Measurements from ENCODE around the gene USP6NL.
"Not testable (repeated sequence)": the region's sequence is repeated elsewhere in the genome, so short reads cannot be mapped to it uniquely, and the experiment has no call there.

USP6NL gene

GRCh38 chr10:11506247-11506789 is 105.1 kb downstream of the USP6NL start:
- H3K4me3 Mint-ChIP-seq, result no peak overlapping the region
- no peaks in the 10 kb centered on the region for H3K36me3 Mint-ChIP-seq (ENCODE audit: insufficient read depth)
- DNase-seq (no peak), ATAC-seq (replicated peaks) (no peak)
- no peaks in the 10 kb centered on the region for H3K9me3 Mint-ChIP-seq
- H3K27me3 Mint-ChIP-seq, result peaks cover 17 to 26% of the 10 kb centered on the region in 2 donors
- H3K4me1 Mint-ChIP-seq (ENCODE audit: low read depth in 2 of 2), result no peaks in the 10 kb centered on the region
- H3K27ac Mint-ChIP-seq, result no peak overlapping the region

DNA sequence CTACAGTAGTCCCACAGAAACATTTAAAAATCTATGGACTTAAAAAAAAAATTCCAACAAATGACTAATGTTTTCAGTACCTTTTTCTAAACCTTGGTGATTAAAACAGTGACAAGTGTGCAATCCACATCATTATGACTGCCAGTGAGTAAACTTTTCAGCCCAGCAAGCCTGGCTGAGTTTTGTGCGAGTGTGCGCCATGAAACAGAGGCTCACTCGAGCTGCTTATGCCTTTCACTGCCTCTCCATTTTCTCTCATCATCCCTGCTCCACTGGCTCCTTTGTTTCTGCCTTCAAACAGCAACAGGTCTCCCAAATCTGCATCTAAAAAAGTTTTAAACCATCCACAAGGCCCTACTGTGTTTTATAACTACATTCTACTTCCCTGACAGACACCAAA is 105.8 kb downstream of the USP6NL start:
- Mint-ChIP-seq H3K9me3 (no peaks in the 10 kb centered on the region), H3K27ac (no peak overlapping the region), H3K36me3 (ENCODE audit: insufficient read depth) (no peaks in the 10 kb centered on the region), H3K4me3 (no peak overlapping the region), H3K4me1 (ENCODE audit: low read depth in 2 of 2) (no peaks in the 10 kb centered on the region), H3K27me3 (peaks cover 17 to 29% of the 10 kb centered on the region in 2 donors)
- ATAC-seq (replicated peaks) (no peak), DNase-seq (no peak)

DNA sequence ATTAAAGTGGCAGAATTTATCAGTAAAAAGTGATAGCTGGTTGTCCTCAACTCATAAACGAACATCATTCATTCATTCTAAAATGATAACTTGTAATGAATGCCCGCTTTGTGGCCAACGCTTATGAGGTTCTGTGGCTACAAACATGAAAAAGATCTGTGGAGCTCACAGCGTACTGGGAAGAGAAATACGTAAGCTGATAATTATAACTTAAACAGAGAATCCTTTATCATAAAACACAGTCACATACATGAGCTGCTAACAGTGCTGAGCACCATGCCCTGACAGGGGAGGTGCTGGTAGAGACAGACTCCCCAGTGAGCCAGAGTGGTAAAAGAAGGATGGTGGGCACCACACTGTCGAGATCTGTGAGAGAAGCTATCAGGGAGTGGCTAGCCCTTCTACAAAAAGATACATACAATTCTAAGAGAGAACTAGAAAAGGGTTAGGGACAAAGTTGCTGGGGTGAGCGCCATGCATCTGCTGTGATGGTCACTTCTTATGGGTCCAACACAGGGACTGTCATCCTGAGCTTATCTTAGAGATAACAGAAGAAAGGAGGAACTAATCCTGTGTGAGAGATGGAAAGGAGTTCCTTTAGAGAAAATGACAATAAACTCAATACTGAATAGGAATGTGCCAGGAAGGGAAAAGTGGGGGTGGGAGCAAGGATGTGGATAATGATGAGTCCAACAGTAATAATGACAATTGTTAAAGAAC is 106.7 kb downstream of the USP6NL start:
- no peak overlapping the region for H3K4me3 Mint-ChIP-seq
- no peaks in the 10 kb centered on the region for H3K4me1 Mint-ChIP-seq (ENCODE audit: low read depth in 2 of 2)
- no peak for DNase-seq
- H3K27me3 Mint-ChIP-seq, result peaks cover 17 to 22% of the 10 kb centered on the region in 2 donors
- ATAC-seq (replicated peaks), result no peak
- no peak overlapping the region for H3K27ac Mint-ChIP-seq
- no peaks in the 10 kb centered on the region for H3K9me3 Mint-ChIP-seq
- H3K36me3 Mint-ChIP-seq (ENCODE audit: insufficient read depth), result no peaks in the 10 kb centered on the region

GRCh38 chr10:11501600-11501999 is 109.8 kb downstream of the USP6NL start:
- Mint-ChIP-seq H3K4me1 (ENCODE audit: low read depth in 2 of 2) (peaks cover 0 to 3% of the 10 kb centered on the region in 2 donors), H3K4me3 (no peak overlapping the region), H3K9me3 (no peaks in the 10 kb centered on the region), H3K27ac (no peak overlapping the region), H3K27me3 (peaks cover 21 to 22% of the 10 kb centered on the region in 2 donors), H3K36me3 (ENCODE audit: insufficient read depth) (no peaks in the 10 kb centered on the region)
- no peak for DNase-seq
- ATAC-seq (replicated peaks), result no peak

DNA sequence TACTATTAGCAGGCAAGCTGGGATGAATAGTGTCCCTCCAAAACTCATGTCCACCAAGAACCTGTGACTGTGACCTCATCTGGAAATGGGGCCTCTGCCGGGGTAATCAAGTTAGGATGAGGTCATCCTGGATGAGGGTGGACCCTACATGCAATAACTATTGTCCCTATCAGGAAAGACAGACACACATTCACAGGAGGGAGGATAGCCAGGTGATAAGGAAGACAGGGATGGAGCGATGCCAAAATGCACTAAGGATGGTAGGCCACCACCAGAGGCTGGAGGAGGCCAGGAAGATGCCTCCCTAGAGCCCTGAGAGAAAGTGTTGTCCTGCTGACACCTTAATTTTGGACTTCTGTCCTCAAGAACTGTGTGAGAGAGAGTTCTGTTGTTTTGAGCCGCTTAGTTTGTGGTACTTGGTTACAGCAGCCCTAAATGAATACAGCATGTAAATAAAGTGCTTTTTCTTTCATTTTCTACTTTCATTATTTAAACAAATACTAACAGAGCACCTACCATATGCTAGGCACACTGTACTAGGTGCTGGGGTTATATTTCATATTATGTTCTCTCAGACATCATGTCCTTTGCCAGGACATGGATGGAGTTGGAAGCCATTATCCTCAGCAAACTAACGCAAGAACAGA is 111.9 kb downstream of the USP6NL start:
- Mint-ChIP-seq H3K36me3 (ENCODE audit: insufficient read depth) (no peaks in the 10 kb centered on the region), H3K27me3 (peaks cover 16 to 24% of the 10 kb centered on the region in 2 donors), H3K9me3 (no peaks in the 10 kb centered on the region), H3K27ac (no peak overlapping the region), H3K4me3 (no peak overlapping the region), H3K4me1 (ENCODE audit: low read depth in 2 of 2) (peaks cover 0 to 3% of the 10 kb centered on the region in 2 donors)
- DNase-seq (no peak), ATAC-seq (replicated peaks) (no peak)

DNA sequence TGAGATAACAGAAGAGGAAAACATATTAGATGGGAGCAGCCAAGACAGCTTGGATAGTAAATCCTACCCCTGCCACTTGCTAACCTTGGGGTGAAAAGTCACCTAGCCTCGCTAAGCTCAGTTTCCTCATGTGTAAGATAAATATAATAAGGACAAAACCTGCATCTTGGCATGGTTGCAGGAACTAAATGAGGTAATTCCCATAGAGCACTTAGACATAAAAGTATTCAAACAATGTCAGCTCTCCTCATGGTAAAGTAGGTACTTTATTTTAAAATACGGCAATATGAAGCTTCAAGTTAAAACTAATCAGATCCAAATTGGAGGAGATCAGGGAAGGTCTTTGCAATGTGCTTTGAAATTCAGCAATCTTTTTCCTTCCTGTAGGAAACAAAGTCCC is 113.1 kb downstream of the USP6NL start:
- Mint-ChIP-seq H3K36me3 (ENCODE audit: insufficient read depth) (no peaks in the 10 kb centered on the region), H3K27me3 (peaks cover 11 to 19% of the 10 kb centered on the region in 2 donors), H3K4me3 (no peak overlapping the region), H3K9me3 (no peaks in the 10 kb centered on the region), H3K4me1 (ENCODE audit: low read depth in 2 of 2) (peaks cover 0 to 3% of the 10 kb centered on the region in 2 donors), H3K27ac (no peak overlapping the region)
- ATAC-seq (replicated peaks) (no peak), DNase-seq (no peak)

DNA sequence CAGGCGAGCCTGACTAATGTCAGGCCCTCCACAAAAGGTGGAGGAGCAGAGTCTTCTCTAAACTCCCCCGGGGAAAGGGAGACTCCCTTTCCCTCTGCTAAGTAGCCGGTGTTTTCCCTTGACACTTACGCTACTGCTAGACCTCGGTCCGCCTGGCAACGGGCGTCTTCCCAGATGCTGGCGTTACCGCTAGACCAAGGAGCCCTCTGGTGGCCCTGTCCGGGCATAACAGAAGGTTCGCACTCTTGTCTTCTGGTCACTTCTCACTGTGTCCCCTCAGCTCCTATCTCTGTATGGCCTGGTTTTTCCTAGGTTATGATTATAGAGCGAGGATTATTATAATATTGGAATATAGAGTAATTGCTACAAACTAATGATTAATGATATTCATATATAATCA is 116.5 kb downstream of the USP6NL start:
- H3K9me3 Mint-ChIP-seq; H3K4me3 Mint-ChIP-seq; DNase-seq; H3K4me1 Mint-ChIP-seq (ENCODE audit: low read depth in 2 of 2); H3K27ac Mint-ChIP-seq; ATAC-seq (replicated peaks); H3K36me3 Mint-ChIP-seq (ENCODE audit: insufficient read depth): not testable (repeated sequence)
- H3K27me3 Mint-ChIP-seq, result peaks cover 0 to 12% of the 10 kb centered on the region in 2 donors

GRCh38 chr10:11493646-11494045 is 117.8 kb downstream of the USP6NL start:
- DNase-seq (no peak), ATAC-seq (replicated peaks) (no peak)
- Mint-ChIP-seq H3K27ac (peak overlapping the region in 1 of 2 donors; percentile 55), H3K9me3 (no peaks in the 10 kb centered on the region), H3K4me3 (no peak overlapping the region), H3K27me3 (peaks cover 0 to 7% of the 10 kb centered on the region in 2 donors), H3K36me3 (ENCODE audit: insufficient read depth) (no peaks in the 10 kb centered on the region), H3K4me1 (ENCODE audit: low read depth in 2 of 2) (no peaks in the 10 kb centered on the region)

GRCh38 chr10:11491087-11491486 is 120.4 kb downstream of the USP6NL start:
- H3K36me3 Mint-ChIP-seq (ENCODE audit: insufficient read depth), result no peaks in the 10 kb centered on the region
- H3K27me3 Mint-ChIP-seq, result no peaks in the 10 kb centered on the region
- H3K9me3 Mint-ChIP-seq, result no peaks in the 10 kb centered on the region
- no peak for ATAC-seq (replicated peaks)
- no peaks in the 10 kb centered on the region for H3K4me1 Mint-ChIP-seq (ENCODE audit: low read depth in 2 of 2)
- H3K27ac Mint-ChIP-seq, result no peak overlapping the region
- DNase-seq, result no peak
- H3K4me3 Mint-ChIP-seq, result no peak overlapping the region

GRCh38 chr10:11489591-11489990 is 121.9 kb downstream of the USP6NL start:
- DNase-seq, result no peak
- no peak for ATAC-seq (replicated peaks)
- no peak overlapping the region for H3K27ac Mint-ChIP-seq
- no peaks in the 10 kb centered on the region for H3K4me1 Mint-ChIP-seq (ENCODE audit: low read depth in 2 of 2)
- no peaks in the 10 kb centered on the region for H3K36me3 Mint-ChIP-seq (ENCODE audit: insufficient read depth)
- H3K9me3 Mint-ChIP-seq, result no peaks in the 10 kb centered on the region
- H3K4me3 Mint-ChIP-seq, result no peak overlapping the region
- no peaks in the 10 kb centered on the region for H3K27me3 Mint-ChIP-seq

DNA sequence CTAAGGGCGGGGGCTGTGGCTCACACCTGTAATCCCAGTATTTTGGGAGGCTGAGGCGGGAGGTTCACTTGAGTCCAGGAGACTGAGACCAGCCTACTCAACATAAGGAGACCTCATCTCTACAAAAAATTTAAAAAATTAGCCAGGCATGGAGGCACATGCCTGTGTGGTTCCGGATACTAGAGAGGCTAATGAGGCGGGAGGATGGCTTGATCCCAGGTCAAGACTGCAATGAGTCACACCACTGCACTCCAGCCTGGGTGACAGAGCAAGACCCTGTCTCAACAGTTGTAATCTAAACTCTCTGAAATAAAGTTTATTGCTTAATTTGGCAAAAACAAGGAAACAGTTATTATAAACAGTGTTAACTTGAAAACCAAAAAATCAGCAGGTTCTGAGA is 123.3 kb downstream of the USP6NL start:
- no peak for DNase-seq
- Mint-ChIP-seq H3K36me3 (ENCODE audit: insufficient read depth) (no peaks in the 10 kb centered on the region), H3K27me3 (no peaks in the 10 kb centered on the region), H3K4me3 (no peak overlapping the region), H3K27ac (no peak overlapping the region), H3K9me3 (no peaks in the 10 kb centered on the region), H3K4me1 (ENCODE audit: low read depth in 2 of 2) (no peaks in the 10 kb centered on the region)
- no peak for ATAC-seq (replicated peaks)

DNA sequence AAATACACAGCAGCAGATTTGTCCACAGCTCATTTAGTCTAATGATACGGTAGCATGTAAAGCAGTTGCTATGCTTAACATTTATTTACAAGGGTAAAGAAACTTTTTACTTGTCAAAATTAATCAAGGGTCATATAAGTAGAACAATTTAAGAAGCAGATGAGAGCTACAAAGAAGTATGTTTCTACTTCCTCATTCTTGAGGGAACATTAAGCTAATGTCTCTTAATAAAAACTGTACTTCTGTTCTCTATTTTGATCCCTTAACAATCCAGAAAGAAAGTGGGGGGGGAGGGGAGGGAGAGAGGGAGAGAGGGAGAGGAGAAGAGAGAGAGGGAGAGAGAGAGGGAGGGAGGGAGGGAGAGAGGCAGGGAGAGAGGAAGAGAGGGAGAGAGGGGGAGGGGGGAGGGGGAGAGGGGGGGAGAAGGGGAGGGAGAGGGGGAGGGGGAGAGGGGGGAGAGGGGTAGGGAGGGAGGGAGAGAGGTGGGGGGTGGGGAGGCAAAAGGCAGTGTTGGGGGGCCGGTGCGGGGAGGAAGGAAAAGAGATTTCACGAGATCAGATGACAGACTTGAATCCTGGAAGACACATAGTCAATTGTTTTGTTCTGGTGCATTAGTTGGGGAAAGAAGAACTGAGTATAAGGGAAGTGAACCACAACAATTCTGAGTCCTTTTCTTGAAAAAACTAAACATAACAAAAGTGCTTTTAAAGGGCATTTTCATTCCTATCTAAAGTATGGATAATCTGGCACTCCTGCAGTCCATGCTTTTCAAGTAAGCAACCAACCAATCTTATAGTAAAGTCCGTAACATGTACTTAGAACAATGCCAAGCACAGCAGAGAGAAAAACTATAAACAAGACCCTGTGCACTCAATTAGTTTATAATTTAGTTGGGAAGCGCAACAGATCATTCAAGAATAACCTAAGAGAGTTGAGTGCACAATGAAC is 128.0 kb downstream of the USP6NL start:
- no peak for ATAC-seq (replicated peaks)

DNA sequence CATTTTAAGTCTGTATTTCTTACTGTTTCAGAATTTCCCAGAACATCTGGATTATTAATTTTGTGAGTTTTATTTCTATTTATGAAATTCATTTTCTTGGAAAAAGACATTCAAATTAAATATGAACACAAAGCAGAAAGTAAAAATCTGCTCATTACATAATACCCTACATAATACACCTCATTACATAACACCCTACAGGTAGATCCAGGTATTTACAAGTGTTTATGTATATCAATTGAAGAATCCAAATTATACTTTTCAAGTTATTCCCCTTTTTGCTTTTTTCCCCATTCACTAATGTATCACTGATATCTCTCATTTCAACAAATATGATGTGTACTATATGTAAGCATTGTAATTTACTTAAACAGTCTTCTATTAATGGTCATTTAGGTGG is 129.1 kb downstream of the USP6NL start:
- H3K27me3 Mint-ChIP-seq, result peaks cover 0 to 6% of the 10 kb centered on the region in 2 donors
- ATAC-seq (replicated peaks) (no peak), DNase-seq (no peak)
- no peaks in the 10 kb centered on the region for H3K9me3 Mint-ChIP-seq
- no peak overlapping the region for H3K4me3 Mint-ChIP-seq
- no peaks in the 10 kb centered on the region for H3K36me3 Mint-ChIP-seq (ENCODE audit: insufficient read depth)
- H3K27ac Mint-ChIP-seq, result no peak overlapping the region
- peaks cover 3 to 6% of the 10 kb centered on the region in 2 donors for H3K4me1 Mint-ChIP-seq (ENCODE audit: low read depth in 2 of 2)

More for the DNA sequence above, 128.0 kb downstream of the USP6NL start:
- Mint-ChIP-seq H3K36me3 (ENCODE audit: insufficient read depth) (no peaks in the 10 kb centered on the region), H3K4me1 (ENCODE audit: low read depth in 2 of 2) (peaks cover 3 to 6% of the 10 kb centered on the region in 2 donors), H3K27me3 (peaks cover 0 to 6% of the 10 kb centered on the region in 2 donors), H3K27ac (no peak overlapping the region), H3K4me3 (no peak overlapping the region), H3K9me3 (no peaks in the 10 kb centered on the region)
- no peak for DNase-seq
